H1 (cell line): Measurements from ENCODE around the gene GBF1. TPM values are rescaled to one million over a fixed set of nuclear protein-coding genes. Genes with fewer than 3 reads are reported as not detected.

Source experiments
- CTCF ChIA-PET: fragments of 300-600 bp; sonication (Branson Sonifier 250); formaldehyde crosslinking; loops from one replicate; lab custom pipeline; 2021; ENCODE audit not compliant: partially characterized antibody; lab: Charles Lee
- POLR2A ChIA-PET: fragments of 300-600 bp; sonication (Branson Sonifier 250); formaldehyde crosslinking; loops from one replicate; lab custom pipeline; 2021; ENCODE audit warnings: inconsistent platforms; ENCODE audit not compliant: partially characterized antibody; lab: Charles Lee
- DNase-seq, 2 experiments: peaks; one replicate each; pipeline versions ENCODE4 v3.0.0 to v3.0.0-alpha.2; 2010 to 2022; ENCODE audit warnings: low spot score in 2 of 2, low read depth in 1 of 2, mixed read lengths in 1 of 2
- FAIRE-seq: peaks from 2 replicates; lab custom pipeline; 2011; peaks lifted over from hg19 to GRCh38; lab: Jason Lieb, UNC
- H2AFZ ChIP-seq: 2 replicates; pipeline ENCODE4 v1.8.1; 2012; ENCODE audit warnings: low read length, inconsistent platforms
- H2AK5ac ChIP-seq: 2 replicates; pipeline ENCODE4 v1.6.1; 2013; ENCODE audit warnings: low read depth, low read length
- H2BK120ac ChIP-seq: replicated peaks from 2 replicates; pipeline ENCODE3; 2013; ENCODE audit warnings: low read depth, low read length, inconsistent platforms
- H2BK12ac ChIP-seq: 2 replicates; pipeline ENCODE4 v1.6.1; 2013; ENCODE audit warnings: low read depth, low read length
- H2BK15ac ChIP-seq: 2 replicates; pipeline ENCODE4 v1.6.1; 2013; ENCODE audit warnings: low read length
- H2BK20ac ChIP-seq: 2 replicates; pipeline ENCODE4 v1.6.1; 2013; ENCODE audit warnings: low read length
- H2BK5ac ChIP-seq: 2 replicates; pipeline ENCODE4 v1.6.1; 2013; ENCODE audit warnings: low read depth, low read length
- H3K14ac ChIP-seq: 2 replicates; pipeline ENCODE4 v1.6.1; 2013; ENCODE audit warnings: inconsistent platforms; ENCODE audit not compliant: insufficient read length
- H3K18ac ChIP-seq: 2 replicates; pipeline ENCODE4 v1.6.1; 2013; ENCODE audit warnings: low read length; ENCODE audit errors: extremely low read depth
- H3K23ac ChIP-seq: 2 replicates; pipeline ENCODE4 v1.6.1; 2013; ENCODE audit warnings: inconsistent platforms; ENCODE audit not compliant: insufficient read length
- H3K23me2 ChIP-seq: 2 replicates; pipeline ENCODE4 v1.6.1; 2013; ENCODE audit warnings: low read depth, low read length
- H3K27ac ChIP-seq: 2 replicates; pipeline ENCODE4 v1.6.1; 2011; ENCODE audit warnings: low read depth, low read length, inconsistent platforms
- H3K27me3 ChIP-seq, 4 experiments: replicated peaks in 1 of 4; 1 replicate in 1 of 4; 2 replicates in 3 of 4; pipeline versions ENCODE4 v1.6.1 to v1.8.1; 2011 to 2013; ENCODE audit warnings: low read length in 3 of 4, mild to moderate bottlenecking in 3 of 4, inconsistent platforms in 2 of 4, mixed read lengths in 2 of 4, moderate library complexity in 1 of 4; ENCODE audit not compliant: control insufficient read depth in 3 of 4, insufficient read depth in 3 of 4; ENCODE audit errors: extremely low read depth in 1 of 4
- H3K36me3 ChIP-seq, 4 experiments: 2 replicates each; pipeline versions ENCODE4 v1.6.1 to v1.8.1; 2011 to 2013; ENCODE audit warnings: mild to moderate bottlenecking in 4 of 4, low read length in 3 of 4, moderate library complexity in 2 of 4, control low read depth in 1 of 4, inconsistent platforms in 1 of 4; ENCODE audit not compliant: insufficient read depth in 4 of 4, control insufficient read depth in 2 of 4
- H3K4ac ChIP-seq: replicated peaks from 2 replicates; pipeline ENCODE3; 2013; ENCODE audit warnings: low read length, low read depth, mixed read lengths, inconsistent platforms; ENCODE audit not compliant: insufficient read length
- H3K4me1 ChIP-seq, 4 experiments: replicated peaks in 1 of 4; 1 replicate in 1 of 4; 2 replicates in 3 of 4; pipeline versions ENCODE4 v1.6.1 to v1.8.1; 2011 to 2013; ENCODE audit warnings: low read length in 3 of 4, inconsistent platforms in 2 of 4, mixed read lengths in 1 of 4; ENCODE audit not compliant: insufficient read depth in 4 of 4, control insufficient read depth in 3 of 4
- H3K4me2 ChIP-seq, 2 experiments: 2 replicates each; pipeline versions ENCODE4 v1.6.1 to v1.8.1; 2011 to 2013; ENCODE audit warnings: low read depth in 2 of 2, low read length in 2 of 2, control low read depth in 1 of 2, inconsistent platforms in 1 of 2, mild to moderate bottlenecking in 1 of 2; ENCODE audit not compliant: insufficient read depth in 1 of 2
- H3K4me3 ChIP-seq, 4 experiments: fragments of 200-600, 300-600 bp in 1 of 4; sonication (generic), shearing (Covaris generic), sonication (Bioruptor Twin) in 1 of 4; 2 replicates each; pipeline versions ENCODE4 v1.5.1 to v1.8.1; 2011 to 2016; ENCODE audit warnings: low read length in 4 of 4, low read depth in 3 of 4, control low read depth in 2 of 4, inconsistent platforms in 2 of 4, mild to moderate bottlenecking in 2 of 4, mixed read lengths in 1 of 4, moderate library complexity in 1 of 4; ENCODE audit not compliant: insufficient read depth in 2 of 4; ENCODE audit errors: extremely low read depth in 1 of 4
- H3K56ac ChIP-seq: replicated peaks from 2 replicates; pipeline ENCODE3; 2013; ENCODE audit warnings: low read depth, mild to moderate bottlenecking, mixed read lengths, low read length, inconsistent platforms; ENCODE audit not compliant: insufficient read length
- H3K79me1 ChIP-seq: 2 replicates; pipeline ENCODE4 v1.6.1; 2013; ENCODE audit warnings: low read depth, low read length, control low read depth
- H3K79me2 ChIP-seq, 2 experiments: 2 replicates each; pipeline versions ENCODE4 v1.6.1 to v1.8.1; 2012 to 2013; ENCODE audit warnings: low read length in 2 of 2, mild to moderate bottlenecking in 2 of 2, inconsistent platforms in 1 of 2; ENCODE audit not compliant: insufficient read depth in 2 of 2, control insufficient read depth in 1 of 2
- H3K9ac ChIP-seq, 4 experiments: replicated peaks in 1 of 4; 1 replicate in 1 of 4; 2 replicates in 3 of 4; pipeline versions ENCODE4 v1.6.1 to v1.8.1; 2011 to 2013; ENCODE audit warnings: low read depth in 3 of 4, low read length in 3 of 4, control low read depth in 2 of 4, mild to moderate bottlenecking in 2 of 4, moderate library complexity in 2 of 4, inconsistent platforms in 1 of 4; ENCODE audit errors: extremely low read depth in 1 of 4
- H3K9me3 ChIP-seq, 2 experiments: 2 replicates each; pipeline versions ENCODE4 v1.6.1 to v1.8.1; 2012 to 2013; ENCODE audit warnings: mild to moderate bottlenecking in 2 of 2, moderate library complexity in 2 of 2, control low read depth in 1 of 2, inconsistent platforms in 1 of 2, low read depth in 1 of 2, low read length in 1 of 2, mixed read lengths in 1 of 2; ENCODE audit not compliant: insufficient read depth in 2 of 2
- H4K20me1 ChIP-seq, 2 experiments: replicated peaks in 1 of 2; 2 replicates each; pipeline versions ENCODE3 to v1.8.1; 2011 to 2013; ENCODE audit warnings: inconsistent platforms in 2 of 2, low read length in 2 of 2, mild to moderate bottlenecking in 1 of 2; ENCODE audit not compliant: insufficient read depth in 2 of 2, control insufficient read depth in 1 of 2
- H4K5ac ChIP-seq: 2 replicates; pipeline ENCODE4 v1.6.1; 2013; ENCODE audit warnings: low read length, low read depth, mixed read lengths, inconsistent platforms; ENCODE audit not compliant: insufficient read length
- H4K8ac ChIP-seq: 2 replicates; pipeline ENCODE4 v1.8.0; 2013; ENCODE audit warnings: mild to moderate bottlenecking, moderate library complexity, low read length, inconsistent platforms; ENCODE audit not compliant: insufficient read depth; ENCODE audit errors: extremely low read depth
- H4K91ac ChIP-seq: replicated peaks from 2 replicates; pipeline ENCODE3; 2013; ENCODE audit warnings: low read length, mixed read lengths, inconsistent platforms; ENCODE audit not compliant: insufficient read length
- CEBPB ChIP-seq: IDR thresholded peaks from 2 replicates; pipeline ENCODE4 v1.6.1; 2012; ENCODE audit warnings: low read depth, low read length
- GABPA ChIP-seq: IDR thresholded peaks from 2 replicates; pipeline ENCODE4 v1.6.1; 2011; ENCODE audit warnings: mild to moderate bottlenecking, low read length, moderate library complexity, borderline replicate concordance; ENCODE audit not compliant: insufficient read depth
- JUN ChIP-seq: IDR thresholded peaks from 2 replicates; pipeline ENCODE4 v1.6.1; 2011; ENCODE audit warnings: low read depth, mild to moderate bottlenecking, improper control_type of control experiment, low read length
- MAX ChIP-seq: IDR thresholded peaks from 2 replicates; pipeline ENCODE4 v1.6.1; 2012; ENCODE audit warnings: inconsistent platforms
- NRF1 ChIP-seq: IDR thresholded peaks from 2 replicates; pipeline ENCODE4 v1.6.1; 2011; ENCODE audit warnings: mild to moderate bottlenecking, low read depth, low read length, improper control_type of control experiment
- PHF8 ChIP-seq: fragments of 200-600 bp; sonication (generic); conservative IDR thresholded peaks from 2 replicates; pipeline ENCODE4 v1.7.1; 2012; ENCODE audit warnings: low read depth, mild to moderate bottlenecking, inconsistent platforms, low read length, moderate library complexity
- POLR2AphosphoS5 ChIP-seq: IDR thresholded peaks from 2 replicates; pipeline ENCODE4 v1.6.1; 2011; ENCODE audit warnings: low read depth, low read length
- POU5F1 ChIP-seq: IDR thresholded peaks from 2 replicates; pipeline ENCODE4 v1.6.1; 2011; ENCODE audit warnings: low read depth, mild to moderate bottlenecking, low read length, moderate library complexity
- RAD21 ChIP-seq, 2 experiments: IDR thresholded peaks in 1 of 2; conservative IDR thresholded peaks in 1 of 2; 2 replicates each; pipeline ENCODE4 v1.6.1; 2011; ENCODE audit warnings: low read depth in 2 of 2, low read length in 2 of 2, improper control_type of control experiment in 1 of 2, inconsistent platforms in 1 of 2, mild to moderate bottlenecking in 1 of 2, moderate library complexity in 1 of 2
- RXRA ChIP-seq: IDR thresholded peaks from 2 replicates; pipeline ENCODE4 v1.6.1; 2011; ENCODE audit warnings: low read depth, mild to moderate bottlenecking, low read length, moderate library complexity; ENCODE audit not compliant: insufficient read depth
- SIN3A ChIP-seq, 2 experiments: IDR thresholded peaks in 1 of 2; conservative IDR thresholded peaks in 1 of 2; 2 replicates each; pipeline ENCODE4 v1.6.1; 2011 to 2012; ENCODE audit warnings: low read length in 2 of 2, improper control_type of control experiment in 1 of 2, low read depth in 1 of 2, mild to moderate bottlenecking in 1 of 2
- TAF7 ChIP-seq: optimal IDR thresholded peaks from 2 replicates; pipeline ENCODE3; 2011; ENCODE audit warnings: low read depth, mild to moderate bottlenecking, inconsistent platforms, low read length, moderate library complexity, borderline replicate concordance
- TBP ChIP-seq: IDR thresholded peaks from 2 replicates; pipeline ENCODE4 v1.6.1; 2011; ENCODE audit warnings: low read depth, low read length, improper control_type of control experiment
- YY1 ChIP-seq: IDR thresholded peaks from 2 replicates; pipeline ENCODE4 v1.6.1; 2011; ENCODE audit warnings: low read depth, mild to moderate bottlenecking, low read length
- WGBS, 2 experiments: shearing (Covaris generic) in 1 of 2; methylation state at CpG; one replicate each; pipeline versions ENCODE4 v1.1.6 to v1.1.7; 2013 to 2015; ENCODE audit warnings: low lambda C conversion rate in 2 of 2, mixed read lengths in 2 of 2, inconsistent platforms in 1 of 2, low coverage in 1 of 2, missing lambda C conversion rate in 1 of 2; ENCODE audit not compliant: insufficient replicate concordance in 2 of 2, insufficient coverage in 1 of 2, insufficient read length in 1 of 2; ENCODE audit errors: extremely low coverage in 1 of 2, missing lambda C conversion rate in 1 of 2; 5-methylcytosine and 5-hydroxymethylcytosine counted together
- polyA plus RNA-seq, 7 experiments: library from polyadenylated mRNA; depleted of rRNA in 3 of 7; stranded (reverse) in 5 of 7; unstranded in 2 of 7; fragments of >200 nt in 5 of 7; fragments of 200-250 nt in 2 of 7; gene quantifications; 1 replicate in 5 of 7; 2 replicates in 1 of 7; 4 replicates in 1 of 7; pipeline versions ENCODE4 v1.2.1 to v1.2.3, GENCODE V29; 2011 to 2013; ENCODE audit warnings: missing spikeins in 2 of 7, mixed read lengths in 2 of 7
- total RNA-seq: library from RNA; stranded (reverse); fragmentation: NEBNext Ultra II Directional; extraction: Animal tissue kit (Norgen Biotek cat#: 25700); gene quantifications from 2 replicates; pipeline ENCODE4 v1.2.1, GENCODE V29; 2021

GBF1 gene
- total and polyA plus RNA-seq, 2 of the 8 experiments (the other 6 are each of a cell fraction or from before 2014, with no cell fraction given) = 11.0 to 25.5 TPM

GRCh38 chr10:102243309-102243708 is 2.0 kb upstream of the GBF1 start:
- no peak for TF ChIP-seq GABPA
- TF ChIP-seq TAF7 = no peak
- TF ChIP-seq YY1 = no peak
- no peak for TF ChIP-seq RXRA
- no peak for TF ChIP-seq JUN
- TF ChIP-seq SIN3A (conservative IDR thresholded peaks at IDR 0.05 in 1 of 2, IDR thresholded peaks at IDR 0.05 in 1 of 2; ENCODE audit: low read depth in 1 of 2, low read length in 2 of 2) = no peak
- no peak for TF ChIP-seq RAD21 (IDR thresholded peaks at IDR 0.05 in 1 of 2, conservative IDR thresholded peaks at IDR 0.05 in 1 of 2; ENCODE audit: low read depth in 2 of 2, low read length in 2 of 2)
- TF ChIP-seq CEBPB = no peak
- TF ChIP-seq POLR2AphosphoS5 = no peak
- TF ChIP-seq PHF8 = no peak
- TF ChIP-seq POU5F1 = no peak
- no peak for TF ChIP-seq TBP
- TF ChIP-seq NRF1 = no peak
- TF ChIP-seq MAX = no peak

More at GRCh38 chr10:102243309-102243708, 2.0 kb upstream of the GBF1 start:
- Histone ChIP-seq H3K23me2 (peaks cover 12% of the 10 kb centered on the region), H4K20me1 (peaks cover 5 to 11% of the 10 kb centered on the region in 2 experiments), H3K4me3 (no peak overlapping the region), H2BK5ac (no peak overlapping the region), H3K14ac (no peak overlapping the region), H3K4ac (no peak overlapping the region), H3K9ac (no peak overlapping the region), H3K23ac (no peak overlapping the region), H2BK15ac (no peak overlapping the region), H2BK12ac (no peak overlapping the region), H3K18ac (no peak overlapping the region), H4K8ac (no peak overlapping the region), H3K27ac (no peak overlapping the region), H4K5ac (no peak overlapping the region), H2BK120ac (no peak overlapping the region), H3K79me1 (peaks cover 9% of the 10 kb centered on the region), H3K9me3 (no peaks in the 10 kb centered on the region), H3K27me3 (peaks cover 39 to 52% (median 45%) of the 10 kb centered on the region in 4 experiments), H3K4me1 (peaks cover 4 to 17% (median 7%) of the 10 kb centered on the region in 4 experiments), H3K79me2 (peaks cover 0 to 25% of the 10 kb centered on the region in 2 experiments; a peak in 2 of 4 replicates), H2AK5ac (no peak overlapping the region), H2BK20ac (no peak overlapping the region), H3K56ac (no peak overlapping the region), H4K91ac (no peak overlapping the region), H2AFZ (no peak overlapping the region), H3K36me3 (no peaks in the 10 kb centered on the region; a peak in 1 of 8 replicates), H3K4me2 (no peak overlapping the region)
- DNase-seq = no peak
- FAIRE-seq = no peak
- ChIA-PET CTCF (interaction anchor here (0.5 to 2.7 kb wide), 5 partner anchors 10 to 109 kb away, joined by 3 to 18 read pairs (median 3); no protein-coding TSS in a partner anchor), POLR2A (no interaction called here)
- WGBS, 2 experiments = 88% methylated on average over 2 of the region's 2 CpGs; no CpG with 5 or more reads in 1 of the 2 experiments
